ENCODE results near the gene TCL1B. TPM values are rescaled to one million over a fixed set of nuclear protein-coding genes. Genes with fewer than 3 reads are reported as not detected.

The TCL1B gene
- polyA plus RNA-seq, 3 donors: not detected

- Histone ChIP-seq H3K4me2 (replicated peaks; ENCODE audit: extremely low read depth, low read length, poor library complexity, severe bottlenecking) (no peak overlapping the region), H3K27ac (ENCODE audit: low read depth in 1 of 2, low read length in 2 of 2) (no peak overlapping the region)
- H3K4me3 Mint-ChIP-seq: no peak overlapping the region
Measured at GRCh38 chr14:95697764-95698163, 11.5 kb downstream of the TCL1B start.

GRCh38 chr14:95698287-95698686 lies 12.1 kb downstream of the TCL1B start:
- Histone ChIP-seq H3K79me2 (ENCODE audit: insufficient read depth, low read length) (no peaks in the 10 kb centered on the region), H3K27me3 (ENCODE audit: control insufficient read depth in 2 of 2, insufficient read depth in 2 of 2, low read length in 2 of 2) (peaks cover 0 to 6% of the 10 kb centered on the region in 2 donors), H3K4me2 (replicated peaks; ENCODE audit: extremely low read depth, low read length, poor library complexity, severe bottlenecking) (no peak overlapping the region), H3K36me3 (replicated peaks in 1 of 2; ENCODE audit: control insufficient read depth in 1 of 2, insufficient read depth in 2 of 2, low read length in 2 of 2) (no peaks in the 10 kb centered on the region), H3K4me3 (replicated peaks in 1 of 3; ENCODE audit: low read depth in 2 of 3, low read length in 3 of 3) (no peak overlapping the region), H3K9me3 (replicated peaks in 1 of 2; ENCODE audit: control insufficient read depth in 1 of 2, insufficient read depth in 1 of 2, low read length in 2 of 2) (no peaks in the 10 kb centered on the region), H4K20me1 (ENCODE audit: insufficient read depth, low read length) (no peaks in the 10 kb centered on the region), H3K4me1 (ENCODE audit: control insufficient read depth in 1 of 2, insufficient read depth in 2 of 2, low read length in 2 of 2) (no peaks in the 10 kb centered on the region), H2AFZ (ENCODE audit: insufficient read depth, low read depth, low read length, poor library complexity, severe bottlenecking) (no peak overlapping the region), H3K27ac (ENCODE audit: low read depth in 1 of 2, low read length in 2 of 2) (no peak overlapping the region), H3K9ac (ENCODE audit: insufficient read depth, low read length, poor library complexity, severe bottlenecking) (no peak overlapping the region)
- H3K9me3 Mint-ChIP-seq: peaks cover 0 to 2% (median 0%) of the 10 kb centered on the region in 7 donors
- no peak for TF ChIP-seq CTCF (IDR thresholded peaks at IDR 0.05)
- no peak overlapping the region for H3K4me3 Mint-ChIP-seq
- H3K4me1 Mint-ChIP-seq: no peaks in the 10 kb centered on the region
- H3K27me3 Mint-ChIP-seq (ENCODE audit: low read depth in 3 of 3): peaks cover 10 to 20% (median 14%) of the 10 kb centered on the region in 3 donors
- H3K36me3 Mint-ChIP-seq: no peaks in the 10 kb centered on the region
- DNase-seq: no peak
- intact Hi-C loops (cut with micrococcal nuclease): no loop called here
- H3K27ac Mint-ChIP-seq: no peak overlapping the region

More at GRCh38 chr14:95697764-95698163, 11.5 kb downstream of the TCL1B start:
- Histone ChIP-seq H4K20me1 (ENCODE audit: insufficient read depth, low read length) (no peaks in the 10 kb centered on the region), H3K79me2 (ENCODE audit: insufficient read depth, low read length) (no peaks in the 10 kb centered on the region), H3K36me3 (replicated peaks in 1 of 2; ENCODE audit: control insufficient read depth in 1 of 2, insufficient read depth in 2 of 2, low read length in 2 of 2) (no peaks in the 10 kb centered on the region), H3K9me3 (replicated peaks in 1 of 2; ENCODE audit: control insufficient read depth in 1 of 2, insufficient read depth in 1 of 2, low read length in 2 of 2) (no peaks in the 10 kb centered on the region), H3K9ac (ENCODE audit: insufficient read depth, low read length, poor library complexity, severe bottlenecking) (no peak overlapping the region), H2AFZ (ENCODE audit: insufficient read depth, low read depth, low read length, poor library complexity, severe bottlenecking) (no peak overlapping the region), H3K27me3 (ENCODE audit: control insufficient read depth in 2 of 2, insufficient read depth in 2 of 2, low read length in 2 of 2) (peaks cover 0 to 6% of the 10 kb centered on the region in 2 donors), H3K4me1 (ENCODE audit: control insufficient read depth in 1 of 2, insufficient read depth in 2 of 2, low read length in 2 of 2) (no peaks in the 10 kb centered on the region), H3K4me3 (replicated peaks in 1 of 3; ENCODE audit: low read depth in 2 of 3, low read length in 3 of 3) (no peak overlapping the region)
- no peak overlapping the region for H3K27ac Mint-ChIP-seq
- 93% methylated on average over 6 of the region's 7 CpGs for WGBS (ENCODE audit: insufficient coverage)
- TF ChIP-seq CTCF (IDR thresholded peaks at IDR 0.05): no peak
- peaks cover 0 to 2% (median 0%) of the 10 kb centered on the region in 7 donors for H3K9me3 Mint-ChIP-seq
- peaks cover 10 to 20% (median 15%) of the 10 kb centered on the region in 3 donors for H3K27me3 Mint-ChIP-seq (ENCODE audit: low read depth in 3 of 3)
- no peaks in the 10 kb centered on the region for H3K36me3 Mint-ChIP-seq
- H3K4me1 Mint-ChIP-seq: no peaks in the 10 kb centered on the region
- intact Hi-C loops (cut with micrococcal nuclease): no loop called here
- DNase-seq: no peak

Data from CD14-positive monocyte (primary cell).